Natural killer cell treated with Interleukin-12 subunit alpha and Interleukin-12 subunit beta and Interleukin-15 and Interleukin-18, amount 100 ng/mL, for 72 hours (primary cell): ENCODE data around the gene SGCD. TPM values are rescaled to one million over a fixed set of nuclear protein-coding genes. Genes with fewer than 3 reads are reported as not detected.

Experiments
- ATAC-seq, 2 donors: fragments of 150-1000 bp; cut with Tn5 transposase in 1 of 2; sonication (Bioruptor Pico), chemical (Tn5 transposase) in 1 of 2; 2 replicates each; pipeline ENCODE4 v1.10.0; 2021
- DNase-seq: peaks from one replicate; pipeline ENCODE4 v3.0.0; 2022; ENCODE audit warnings: low spot score
- H3K27ac Mint-ChIP-seq, 2 donors: 1 replicate in 1 of 2; 2 replicates in 1 of 2; pipeline ENCODE4 v1.8.0; 2022; ENCODE audit warnings: mixed read lengths in 2 of 2, mild to moderate bottlenecking in 1 of 2, moderate library complexity in 1 of 2
- H3K27me3 Mint-ChIP-seq, 2 donors: 1 replicate in 1 of 2; 2 replicates in 1 of 2; pipeline ENCODE4 v1.8.0; 2022; ENCODE audit warnings: mixed read lengths in 2 of 2
- H3K36me3 Mint-ChIP-seq: one replicate; pipeline ENCODE4 v1.8.0; 2022; ENCODE audit warnings: mixed read lengths
- H3K4me1 Mint-ChIP-seq, 2 donors: 1 replicate in 1 of 2; 2 replicates in 1 of 2; pipeline ENCODE4 v1.8.0; 2022; ENCODE audit warnings: low read depth in 2 of 2, mixed read lengths in 2 of 2, mild to moderate bottlenecking in 1 of 2
- H3K4me3 Mint-ChIP-seq: one replicate; pipeline ENCODE4 v1.8.0; 2022; ENCODE audit warnings: mixed read lengths
- H3K9me3 Mint-ChIP-seq: 2 replicates; pipeline ENCODE4 v1.8.0; 2022; ENCODE audit warnings: mixed read lengths
- total RNA-seq, 2 donors: library from RNA; stranded (reverse); gene quantifications; one replicate each; pipeline ENCODE4 v1.2.3, GENCODE V29; 2022

SGCD gene
- total RNA-seq, 2 donors from 2014 or later: 0.20 TPM; not detected in 1

DNA sequence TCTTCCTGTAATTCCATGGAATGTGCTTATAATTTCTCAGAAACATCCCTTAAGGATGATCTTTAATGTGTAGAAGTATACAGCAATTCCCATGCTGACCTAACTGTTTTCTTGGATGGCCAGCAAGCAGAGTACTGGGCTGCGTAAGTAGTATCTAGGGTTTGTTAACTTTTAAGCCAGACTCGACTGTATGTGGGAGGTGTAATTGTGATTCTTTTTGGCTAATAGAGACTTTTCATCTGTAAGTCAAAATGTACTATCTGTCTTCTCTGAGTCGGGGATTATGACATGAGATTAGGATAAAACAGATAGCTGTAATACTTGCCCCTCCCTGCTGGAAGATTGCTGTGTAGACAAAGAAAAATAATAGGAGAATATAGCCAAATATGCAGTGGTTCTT lies 169.3 kb downstream of the SGCD start:
- Mint-ChIP-seq H3K36me3 (no peaks in the 10 kb centered on the region), H3K4me1 (no peaks in the 10 kb centered on the region), H3K4me3 (no peak overlapping the region), H3K9me3 (no peaks in the 10 kb centered on the region), H3K27me3 (peaks cover 5 to 30% of the 10 kb centered on the region in 2 donors), H3K27ac (no peak overlapping the region)
- DNase-seq (no peak), ATAC-seq (no peak)

GRCh38 chr5:156497804-156498208 lies 170.8 kb downstream of the SGCD start:
- no peaks in the 10 kb centered on the region for H3K36me3 Mint-ChIP-seq
- H3K4me1 Mint-ChIP-seq: no peaks in the 10 kb centered on the region
- H3K9me3 Mint-ChIP-seq: no peaks in the 10 kb centered on the region
- H3K27me3 Mint-ChIP-seq: peaks cover 10 to 35% of the 10 kb centered on the region in 2 donors
- no peak for ATAC-seq
- no peak overlapping the region for H3K27ac Mint-ChIP-seq
- DNase-seq: no peak
- no peak overlapping the region for H3K4me3 Mint-ChIP-seq

GRCh38 chr5:156498226-156498980 lies 171.4 kb downstream of the SGCD start:
- DNase-seq (no peak), ATAC-seq (no peak)
- H3K27ac Mint-ChIP-seq: no peak overlapping the region
- H3K4me3 Mint-ChIP-seq: no peak overlapping the region
- no peaks in the 10 kb centered on the region for H3K9me3 Mint-ChIP-seq
- no peaks in the 10 kb centered on the region for H3K36me3 Mint-ChIP-seq
- peaks cover 11 to 35% of the 10 kb centered on the region in 2 donors for H3K27me3 Mint-ChIP-seq
- H3K4me1 Mint-ChIP-seq: no peaks in the 10 kb centered on the region

- no peak for ATAC-seq
- no peaks in the 10 kb centered on the region for H3K9me3 Mint-ChIP-seq
- peaks cover 11 to 29% of the 10 kb centered on the region in 2 donors for H3K27me3 Mint-ChIP-seq
- no peak overlapping the region for H3K4me3 Mint-ChIP-seq
- H3K4me1 Mint-ChIP-seq: no peaks in the 10 kb centered on the region
- no peak overlapping the region for H3K27ac Mint-ChIP-seq
- DNase-seq: no peak
- no peaks in the 10 kb centered on the region for H3K36me3 Mint-ChIP-seq
Observed at GRCh38 chr5:156500755-156501154, 173.8 kb downstream of the SGCD start.

DNA sequence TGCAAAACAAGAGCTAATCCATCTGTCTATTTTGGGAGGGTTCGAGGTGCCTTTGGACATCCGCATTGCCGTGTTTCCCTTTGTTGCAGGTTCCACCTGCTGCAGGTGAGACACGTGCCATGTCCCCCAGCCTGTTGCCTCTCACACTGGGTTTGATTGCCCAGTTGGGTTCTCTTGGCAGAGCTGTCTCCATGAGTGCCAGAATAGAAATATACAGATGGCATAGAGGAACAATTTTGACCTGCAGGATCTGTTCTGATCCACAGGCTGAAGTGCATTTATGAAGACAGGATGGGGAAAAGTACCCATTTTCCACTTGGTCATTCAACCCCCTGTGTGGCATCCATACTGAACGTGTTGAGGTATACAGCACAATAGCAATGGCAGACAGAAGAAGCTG lies 178.1 kb downstream of the SGCD start:
- H3K36me3 Mint-ChIP-seq: no peaks in the 10 kb centered on the region
- peaks cover 6 to 22% of the 10 kb centered on the region in 2 donors for H3K27me3 Mint-ChIP-seq
- no peak overlapping the region for H3K27ac Mint-ChIP-seq
- DNase-seq (no peak), ATAC-seq (no peak)
- no peaks in the 10 kb centered on the region for H3K9me3 Mint-ChIP-seq
- H3K4me3 Mint-ChIP-seq: no peak overlapping the region
- H3K4me1 Mint-ChIP-seq: no peaks in the 10 kb centered on the region

DNA sequence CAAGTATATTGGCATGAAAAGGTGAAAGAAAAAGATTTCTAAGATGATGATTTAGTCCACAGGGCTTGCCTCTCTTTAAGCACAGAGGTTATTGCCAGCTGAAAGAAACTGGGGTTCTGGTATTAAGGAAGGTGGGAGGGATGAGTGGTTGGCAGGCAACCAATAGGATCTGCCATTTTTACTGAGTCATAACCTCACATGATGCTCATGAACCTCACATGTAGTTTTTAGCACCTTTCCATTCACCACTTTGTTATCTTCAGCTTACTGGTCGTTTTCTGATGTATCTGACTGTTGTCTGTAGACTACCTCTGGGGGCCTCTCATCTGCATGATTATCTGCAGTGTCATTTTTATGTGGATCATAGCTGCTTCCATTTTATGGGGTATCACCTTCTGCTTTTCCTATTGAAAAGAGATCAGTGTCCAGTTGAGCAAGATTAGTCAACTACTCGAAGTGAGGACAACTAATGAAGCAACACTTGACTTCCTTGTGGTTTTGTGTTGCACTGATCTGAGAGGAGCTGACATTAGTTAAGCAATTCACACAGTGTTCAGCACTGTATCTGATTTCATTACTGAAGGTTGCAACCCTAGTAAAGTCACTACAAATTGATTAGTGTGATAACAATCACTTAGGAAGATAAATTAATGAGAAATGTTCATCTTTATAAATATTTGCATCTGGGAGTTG lies 186.3 kb downstream of the SGCD start:
- Mint-ChIP-seq H3K9me3 (no peaks in the 10 kb centered on the region), H3K4me3 (no peak overlapping the region), H3K27me3 (peaks cover 18 to 20% of the 10 kb centered on the region in 2 donors), H3K4me1 (peaks cover 4% of the 10 kb centered on the region in 2 donors), H3K36me3 (peaks cover 11% of the 10 kb centered on the region), H3K27ac (no peak overlapping the region)
- DNase-seq (no peak), ATAC-seq (peak; percentile 49 to 78)

DNA sequence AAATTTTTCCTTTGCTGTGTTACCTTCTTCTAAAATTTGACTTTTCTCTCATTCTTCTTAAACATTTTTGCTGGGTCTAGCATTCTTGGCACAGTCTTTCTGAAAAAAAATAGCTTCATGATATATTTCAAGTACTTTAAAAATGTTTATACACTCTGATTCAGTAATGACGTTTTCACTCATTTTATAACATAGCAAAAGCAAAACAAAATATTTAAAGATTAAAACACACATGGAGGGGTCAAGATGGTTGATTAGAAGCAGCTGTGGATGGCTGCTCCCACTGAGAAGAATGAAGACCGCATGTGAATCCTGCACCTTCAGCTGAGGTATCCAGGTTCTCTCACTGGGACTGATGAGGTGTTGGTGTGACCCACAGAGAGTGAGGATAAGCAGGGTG lies 188.2 kb downstream of the SGCD start:
- H3K27ac Mint-ChIP-seq: no peak overlapping the region
- no peaks in the 10 kb centered on the region for H3K9me3 Mint-ChIP-seq
- H3K27me3 Mint-ChIP-seq: peaks cover 12 to 32% of the 10 kb centered on the region in 2 donors

DNA sequence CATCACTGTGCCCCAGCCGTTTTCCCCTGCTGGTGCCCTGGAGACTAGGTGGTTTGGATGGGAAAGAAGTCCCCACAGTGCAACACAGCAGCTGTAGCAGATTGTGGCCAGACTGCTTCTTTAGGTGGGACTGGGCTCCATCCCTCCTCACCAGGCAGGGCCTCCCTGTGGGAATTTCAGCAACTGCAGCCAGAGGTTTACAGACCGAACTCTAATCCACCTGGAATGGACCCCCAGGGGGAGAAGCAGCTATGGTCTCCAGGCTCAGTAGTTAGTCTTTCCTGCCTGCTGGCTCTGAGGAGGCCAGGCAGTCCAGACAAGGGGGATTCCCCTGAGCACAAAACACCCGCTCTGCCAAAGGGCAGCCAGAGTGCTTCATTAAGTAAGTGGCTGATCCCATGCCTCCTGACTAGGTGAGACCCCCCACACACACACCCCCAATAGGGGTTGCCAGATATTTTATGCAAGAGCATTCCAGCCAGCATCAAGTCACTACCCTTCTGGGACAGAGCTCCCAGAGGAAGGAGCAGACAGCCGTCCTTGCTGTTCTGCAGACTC lies 188.9 kb downstream of the SGCD start:
- ATAC-seq (no peak), DNase-seq (no peak)
- no peak overlapping the region for H3K4me3 Mint-ChIP-seq
- H3K9me3 Mint-ChIP-seq: no peaks in the 10 kb centered on the region
- peaks cover 4% of the 10 kb centered on the region in 2 donors for H3K4me1 Mint-ChIP-seq
- H3K27me3 Mint-ChIP-seq: peaks cover 12 to 32% of the 10 kb centered on the region in 2 donors
- H3K27ac Mint-ChIP-seq: no peak overlapping the region
- peaks cover 27% of the 10 kb centered on the region for H3K36me3 Mint-ChIP-seq

More for the DNA sequence above, 188.2 kb downstream of the SGCD start:
- Mint-ChIP-seq H3K36me3 (peaks cover 25% of the 10 kb centered on the region), H3K4me3 (no peak overlapping the region), H3K4me1 (peaks cover 4% of the 10 kb centered on the region in 2 donors)
- DNase-seq: no peak
- no peak for ATAC-seq

DNA sequence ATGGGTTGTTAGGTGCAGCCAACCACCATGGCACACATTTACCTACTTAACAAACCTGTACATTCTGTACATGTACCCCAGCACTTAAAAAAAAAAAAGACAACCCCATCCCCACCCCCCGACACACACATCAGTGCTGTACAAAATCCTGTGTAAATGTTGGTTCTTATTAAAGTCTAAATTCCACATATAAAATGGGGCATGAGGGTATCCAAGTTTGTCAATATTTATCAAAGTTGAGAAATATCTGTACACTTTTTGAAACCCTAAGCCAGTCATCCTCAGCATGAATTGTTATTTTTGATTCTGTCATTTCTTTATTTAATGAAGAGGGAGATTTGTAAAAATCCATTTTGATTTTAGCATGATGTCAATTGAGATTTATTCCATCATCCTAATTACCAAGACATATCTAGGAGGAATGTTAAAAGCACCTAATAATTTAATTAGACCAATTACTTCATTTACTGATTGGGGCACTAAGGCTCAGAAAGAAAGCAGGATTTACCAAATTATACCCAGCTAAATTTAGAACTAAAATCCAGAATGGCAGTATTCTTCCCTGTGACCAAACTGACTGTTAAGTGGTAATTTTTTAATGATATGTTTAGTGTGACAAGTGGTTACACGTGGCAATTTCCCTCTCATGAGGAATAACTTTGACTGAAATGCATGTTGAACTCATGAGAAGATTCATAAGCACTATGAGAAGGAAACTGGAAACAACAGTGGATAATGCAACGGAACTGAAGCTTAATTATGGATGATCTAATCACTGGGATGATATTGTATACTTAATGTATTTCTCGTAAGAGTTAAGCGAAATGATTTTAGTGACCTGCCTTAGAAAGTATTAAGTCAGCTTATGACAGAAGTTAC lies 195.9 kb downstream of the SGCD start:
- Mint-ChIP-seq H3K27ac (no peak overlapping the region), H3K9me3 (no peaks in the 10 kb centered on the region), H3K4me3 (no peak overlapping the region), H3K4me1 (no peaks in the 10 kb centered on the region), H3K27me3 (peaks cover 2 to 23% of the 10 kb centered on the region in 2 donors), H3K36me3 (peaks cover 19% of the 10 kb centered on the region)
- no peak for ATAC-seq
- no peak for DNase-seq

DNA sequence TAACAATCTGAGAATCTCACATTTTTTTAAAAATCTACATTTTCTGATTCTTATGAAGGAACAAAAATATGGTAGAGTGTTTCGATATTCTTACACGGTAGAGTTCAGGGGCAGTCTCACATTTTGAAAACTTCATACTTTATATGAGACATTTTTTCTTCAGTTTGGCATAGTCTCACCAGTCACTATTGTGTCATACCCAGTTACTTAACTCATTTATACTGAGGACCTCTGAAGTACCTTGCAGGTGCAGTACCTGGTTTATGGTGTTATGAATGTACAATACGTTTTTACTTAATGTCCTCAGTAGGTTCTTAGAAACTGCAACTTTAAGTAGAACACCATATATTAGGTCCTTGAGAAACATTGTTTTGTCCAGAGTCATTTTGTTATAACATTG lies 196.6 kb downstream of the SGCD start:
- Mint-ChIP-seq H3K36me3 (peaks cover 13% of the 10 kb centered on the region), H3K27ac (no peak overlapping the region), H3K4me3 (no peak overlapping the region), H3K4me1 (no peaks in the 10 kb centered on the region), H3K27me3 (peaks cover 2 to 18% of the 10 kb centered on the region in 2 donors), H3K9me3 (no peaks in the 10 kb centered on the region)
- ATAC-seq: no peak
- no peak for DNase-seq

DNA sequence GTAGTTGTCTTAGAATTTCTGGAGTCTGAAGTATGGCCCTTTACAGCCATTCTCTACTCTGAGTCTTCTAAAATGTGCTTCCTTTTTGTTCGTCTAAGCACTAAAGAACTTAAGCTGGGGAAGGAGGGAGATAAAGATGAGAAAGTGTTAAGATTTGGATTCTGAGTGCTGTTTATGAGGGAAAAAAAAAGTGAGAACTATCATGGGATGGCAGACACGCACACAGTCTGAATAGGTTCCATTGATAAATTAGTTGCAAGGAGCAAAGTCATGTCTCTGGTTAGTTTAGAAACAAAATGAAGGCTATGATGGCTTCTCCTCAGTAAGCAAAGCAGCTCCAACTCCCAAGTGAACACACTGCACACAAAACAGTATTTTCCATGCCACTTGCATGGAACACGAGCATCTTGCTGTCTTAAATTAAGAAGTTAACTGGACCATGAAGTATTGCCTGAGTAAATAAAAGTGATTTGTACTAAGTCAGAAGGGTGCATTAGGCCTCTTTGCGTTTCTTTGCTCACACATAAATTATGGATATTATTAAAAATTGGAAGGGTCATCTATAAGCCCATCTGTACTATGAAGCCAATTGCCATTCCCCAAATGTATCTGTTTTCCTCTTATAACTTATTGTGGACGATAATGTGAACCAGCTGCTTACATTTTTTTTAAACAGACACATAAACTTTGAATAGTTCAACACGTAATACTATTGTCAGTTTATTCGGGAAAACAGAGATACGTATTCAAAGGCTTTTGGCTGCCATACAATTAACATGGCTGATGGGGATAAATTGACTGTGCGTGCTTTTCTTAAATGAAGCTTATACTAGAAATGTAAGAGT lies 199.3 kb downstream of the SGCD start:
- DNase-seq (no peak), ATAC-seq (no peak)
- Mint-ChIP-seq H3K4me1 (peaks cover 0 to 6% of the 10 kb centered on the region in 2 donors), H3K9me3 (peaks cover 3% of the 10 kb centered on the region), H3K36me3 (no peaks in the 10 kb centered on the region), H3K27ac (no peak overlapping the region), H3K4me3 (no peak overlapping the region), H3K27me3 (peaks cover 7 to 15% of the 10 kb centered on the region in 2 donors)

DNA sequence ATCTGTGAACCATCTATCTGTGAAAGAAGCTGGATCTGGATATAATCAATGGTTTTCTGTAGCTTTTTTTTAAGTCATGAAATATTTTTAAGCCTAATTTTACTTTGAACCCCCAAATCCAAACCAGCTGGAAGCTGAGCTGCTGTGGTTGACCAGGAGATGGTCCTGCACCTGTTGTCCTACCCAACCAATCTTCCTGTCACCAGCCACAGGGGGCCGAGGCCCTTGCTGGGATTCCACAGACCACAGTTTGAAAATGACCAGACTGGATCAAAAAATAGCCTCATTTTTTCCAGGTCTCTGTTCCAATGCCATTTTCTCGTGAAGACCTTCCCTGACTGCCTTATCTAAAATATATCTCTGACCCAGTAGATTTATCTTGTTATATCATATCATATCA lies 200.6 kb downstream of the SGCD start:
- no peak overlapping the region for H3K27ac Mint-ChIP-seq
- H3K4me3 Mint-ChIP-seq: no peak overlapping the region
- DNase-seq: no peak
- no peaks in the 10 kb centered on the region for H3K36me3 Mint-ChIP-seq
- ATAC-seq: no peak
- peaks cover 0 to 6% of the 10 kb centered on the region in 2 donors for H3K4me1 Mint-ChIP-seq
- peaks cover 7 to 15% of the 10 kb centered on the region in 2 donors for H3K27me3 Mint-ChIP-seq
- peaks cover 3% of the 10 kb centered on the region for H3K9me3 Mint-ChIP-seq

DNA sequence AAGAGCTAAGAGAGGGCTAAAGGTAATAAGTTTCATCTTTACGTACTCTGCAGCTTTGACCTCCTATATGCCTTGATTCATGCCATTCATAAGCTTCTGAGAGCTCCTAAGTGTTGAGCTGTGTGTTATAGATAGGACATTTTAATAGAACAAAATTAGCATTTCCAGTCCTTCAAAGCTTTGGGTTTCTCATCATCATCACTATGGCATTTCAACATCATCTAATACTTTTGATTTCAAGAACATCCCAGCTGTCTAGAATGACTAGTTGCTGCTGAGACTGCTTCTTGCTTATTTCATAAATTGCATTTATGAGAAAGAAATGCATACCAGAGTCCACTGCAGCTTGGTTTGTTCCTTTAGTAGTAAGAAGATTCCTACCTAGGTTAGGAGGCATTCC lies 201.7 kb downstream of the SGCD start:
- H3K27ac Mint-ChIP-seq: no peak overlapping the region
- H3K4me1 Mint-ChIP-seq: peaks cover 4 to 12% of the 10 kb centered on the region in 2 donors
- H3K36me3 Mint-ChIP-seq: no peaks in the 10 kb centered on the region
- peaks cover 3% of the 10 kb centered on the region for H3K9me3 Mint-ChIP-seq
- H3K27me3 Mint-ChIP-seq: peaks cover 5 to 23% of the 10 kb centered on the region in 2 donors
- H3K4me3 Mint-ChIP-seq: no peak overlapping the region
- ATAC-seq (no peak), DNase-seq (no peak)
